ENCODE data around the gene TMSB15B. TPM values are rescaled to one million over a fixed set of nuclear protein-coding genes. Genes with fewer than 3 reads are reported as not detected.
"Not testable (repeated sequence)": the region's sequence is repeated elsewhere in the genome, so short reads cannot be mapped to it uniquely, and the experiment has no call there.

The TMSB15B gene
- total RNA-seq, 2 donors from 2014 or later: 0.98 to 1.7 TPM

DNA sequence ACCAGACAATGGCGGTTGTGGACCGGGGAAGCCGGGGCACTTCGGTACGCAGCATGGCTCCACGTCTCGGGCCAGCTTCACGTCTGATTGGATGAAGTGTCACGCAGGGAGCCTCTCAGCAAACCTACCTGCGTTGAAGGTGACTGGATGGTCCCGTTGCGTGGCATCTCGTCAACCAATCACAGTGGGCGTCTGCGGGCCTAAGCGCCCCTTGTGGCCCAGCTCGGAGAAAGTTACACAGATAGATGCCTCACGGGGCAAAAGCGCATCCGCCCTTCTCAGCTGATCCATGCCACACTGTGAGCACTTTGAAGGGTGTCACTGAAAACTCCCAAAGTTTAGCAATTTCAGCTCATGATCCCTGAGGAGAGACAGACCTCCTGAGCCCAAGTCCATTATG is 51.2 kb downstream of the TMSB15B start, which contains the start of gene H2BW1:
Gene H2BW1, minus strand, starts transcription at position 103 of the 400 bp plus-strand sequence. CDS start 132 bp downstream, outside the sequence.
- ATAC-seq: no peak
- DNase-seq: no peak
- intact Hi-C loops (cut with DNase I, micrococcal nuclease): no loop called here

DNA sequence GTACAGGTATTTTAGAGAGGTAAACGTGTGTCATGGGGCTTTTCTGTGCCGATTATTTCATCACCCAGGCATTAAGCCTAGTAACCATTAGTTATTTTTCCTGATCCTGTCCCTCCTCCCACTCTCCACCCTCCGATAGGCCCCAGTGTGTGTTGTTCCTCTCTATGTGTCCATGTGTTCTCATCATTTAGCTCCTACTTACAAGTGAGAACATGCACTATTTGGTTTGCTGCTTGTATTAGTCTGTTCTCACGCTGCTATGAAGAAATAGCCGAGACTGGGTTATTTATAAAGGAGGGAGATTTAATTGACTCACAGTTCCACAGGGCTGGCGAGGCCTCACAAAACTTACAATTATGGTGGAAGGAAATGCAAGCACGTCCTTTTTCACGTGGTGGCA is 53.1 kb downstream of the TMSB15B start:
- intact Hi-C loops (cut with DNase I, micrococcal nuclease); ATAC-seq: not testable (repeated sequence)

More for the DNA sequence above, 53.1 kb downstream of the TMSB15B start:
- DNase-seq: not testable (repeated sequence)

Other genes starting within 250 kb of the TMSB15B start
- gene PLP1, start 185.8 kb upstream of the TMSB15B start, total RNA-seq: 10 to 100 TPM in 1 of 2 donors, 1 to 10 TPM in 1; 3.9 to 16.7 TPM
- 1 to 10 TPM in 1 of 2 donors, under 1 TPM in 1; 0.40 to 1.3 TPM for gene RAB9B, start 130.4 kb upstream of the TMSB15B start, total RNA-seq
- gene H2BW1, start 51.1 kb downstream of the TMSB15B start, total RNA-seq: not detected
- gene H2BW2, start 77.3 kb downstream of the TMSB15B start, total RNA-seq: not detected
- gene TMSB15C, start 113.6 kb downstream of the TMSB15B start, total RNA-seq: 1 to 10 TPM in 1 of 2 donors, under 1 TPM in 1; 0.37 to 1.1 TPM
- gene ZCCHC18, start 149.9 kb downstream of the TMSB15B start, total RNA-seq: under 1 TPM; 0.14 to 0.24 TPM
- gene SLC25A53, start 194.4 kb downstream of the TMSB15B start, total RNA-seq: 1 to 10 TPM; 6.1 to 7.7 TPM
- 10 to 100 TPM; 26.0 to 26.1 TPM for gene FAM199X, start 203.8 kb downstream of the TMSB15B start, total RNA-seq

Measured in left colon (tissue), 2 donors.